GM18867 (cell line): Measurements from ENCODE around the gene MUC20.
"Not testable (repeated sequence)": the region's sequence is repeated elsewhere in the genome, so short reads cannot be mapped to it uniquely, and the experiment has no call there.

Experiments used
- ATAC-seq: cut with Tn5 transposase; IDR thresholded peaks from one replicate; pipeline ENCODE4 v1.9.1; 2021; ENCODE audit warnings: mild to moderate bottlenecking, moderate library complexity; ENCODE audit not compliant: unreplicated experiment

MUC20 gene

GRCh38 chr3:195720831-195721506, at the start of gene MUC20:
MUC20 (plus strand) TSS chr3:195720978; CDS start chr3:195721008, 30 bp downstream.
- not testable (repeated sequence) for ATAC-seq

- not testable (repeated sequence) for ATAC-seq
These were observed 49.5 kb upstream of the MUC20 start for GRCh38 chr3:195671283-195671682.

- not testable (repeated sequence) for ATAC-seq
These were observed 47.1 kb upstream of the MUC20 start for GRCh38 chr3:195673711-195674110.

- not testable (repeated sequence) for ATAC-seq
These were observed 42.3 kb upstream of the MUC20 start for GRCh38 chr3:195678391-195679015.

GRCh38 chr3:195680690-195681089, 40.1 kb upstream of the MUC20 start:
- not testable (repeated sequence) for ATAC-seq

- not testable (repeated sequence) for ATAC-seq
These were observed 39.2 kb upstream of the MUC20 start for GRCh38 chr3:195681458-195682103.

- ATAC-seq: not testable (repeated sequence)
These were observed 38.6 kb upstream of the MUC20 start for GRCh38 chr3:195682104-195682742.

GRCh38 chr3:195683722-195684526, 36.9 kb upstream of the MUC20 start:
- not testable (repeated sequence) for ATAC-seq

- peak; percentile 78 for ATAC-seq
These were observed 36.1 kb upstream of the MUC20 start for GRCh38 chr3:195684527-195685257.

- not testable (repeated sequence) for ATAC-seq
These were observed 34.1 kb upstream of the MUC20 start for GRCh38 chr3:195686537-195687208.

- ATAC-seq: not testable (repeated sequence)
These were observed 33.5 kb upstream of the MUC20 start for GRCh38 chr3:195687209-195687760.

- not testable (repeated sequence) for ATAC-seq
These were observed 32.2 kb upstream of the MUC20 start for GRCh38 chr3:195688471-195689183.

GRCh38 chr3:195689184-195690070, 31.4 kb upstream of the MUC20 start:
- ATAC-seq: not testable (repeated sequence)

- no peak for ATAC-seq
These were observed 29.8 kb upstream of the MUC20 start for GRCh38 chr3:195690951-195691350.

GRCh38 chr3:195691596-195692353, 29.0 kb upstream of the MUC20 start:
- ATAC-seq: not testable (repeated sequence)

GRCh38 chr3:195692354-195692685, 28.5 kb upstream of the MUC20 start:
- no peak for ATAC-seq
